Measurements from ENCODE around the gene EPB41L5.

EPB41L5 gene

GRCh38 chr2:120206022-120206581 is 193.2 kb downstream of the EPB41L5 start:
- DNase-seq: peak; percentile 54

GRCh38 chr2:120208381-120209353 is 195.8 kb downstream of the EPB41L5 start:
- DNase-seq: no peak

- DNase-seq: no peak
These were observed 196.8 kb downstream of the EPB41L5 start for GRCh38 chr2:120209427-120210269.

GRCh38 chr2:120210270-120210693 is 197.4 kb downstream of the EPB41L5 start:
- DNase-seq: no peak

GRCh38 chr2:120218181-120218580 is 205.3 kb downstream of the EPB41L5 start:
- no peak for DNase-seq

- no peak for DNase-seq
These were observed 206.4 kb downstream of the EPB41L5 start for GRCh38 chr2:120219291-120219690.

- no peak for DNase-seq
These were observed 206.9 kb downstream of the EPB41L5 start for GRCh38 chr2:120219766-120220165.

GRCh38 chr2:120220756-120221155 is 207.9 kb downstream of the EPB41L5 start:
- no peak for DNase-seq

GRCh38 chr2:120221616-120222015 is 208.7 kb downstream of the EPB41L5 start:
- DNase-seq: no peak

- no peak for DNase-seq
These were observed 209.5 kb downstream of the EPB41L5 start for GRCh38 chr2:120222186-120223033.

- DNase-seq: peak; percentile 96
These were observed 210.4 kb downstream of the EPB41L5 start, which contains the start of gene TMEM185B for GRCh38 chr2:120223034-120223912. Gene TMEM185B (minus strand): TSS chr2:120223400. CDS start chr2:120222976, 424 bp downstream.

- DNase-seq: no peak
These were observed 211.4 kb downstream of the EPB41L5 start for GRCh38 chr2:120224256-120224655.

- DNase-seq: no peak
These were observed 212.1 kb downstream of the EPB41L5 start for GRCh38 chr2:120224735-120225548.

- DNase-seq: no peak
These were observed 212.7 kb downstream of the EPB41L5 start for GRCh38 chr2:120225549-120226065.

GRCh38 chr2:120226316-120226715 is 213.4 kb downstream of the EPB41L5 start:
- DNase-seq: no peak

- peak; percentile 27 for DNase-seq
These were observed 214.5 kb downstream of the EPB41L5 start for GRCh38 chr2:120227111-120227991.

- DNase-seq: peak; percentile 30
These were observed 215.6 kb downstream of the EPB41L5 start for GRCh38 chr2:120228503-120228902.
